Ovary (tissue), 9 donors: Measurements from ENCODE around the gene AAR2. TPM values are rescaled to one million over a fixed set of nuclear protein-coding genes. Genes with fewer than 3 reads are reported as not detected.

Experiments used
- DNase-seq, 5 donors: peaks; one replicate each; pipeline ENCODE4 v3.0.0-alpha.2; 2019 to 2020
- H3K27ac ChIP-seq, 2 donors: fragments of 200-600 bp; one replicate each; pipeline versions ENCODE4 v1.5.1 to v1.8.0; 2019 to 2022
- H3K27me3 ChIP-seq: fragments of 200-600 bp; one replicate; pipeline ENCODE4 v1.8.0; 2022
- H3K36me3 ChIP-seq: fragments of 200-600 bp; sonication (generic); one replicate; pipeline ENCODE4 v1.5.1; 2019
- H3K4me1 ChIP-seq: one replicate; pipeline ENCODE4 v1.8.1; 2013; ENCODE audit warnings: mild to moderate bottlenecking, moderate library complexity; ENCODE audit not compliant: insufficient read depth
- H3K4me3 ChIP-seq: fragments of 200-600 bp; sonication (generic); one replicate; pipeline ENCODE4 v1.5.1; 2017
- H3K9me3 ChIP-seq, 2 donors: fragments of 200-600 bp in 1 of 2; sonication (generic) in 1 of 2; one replicate each; pipeline versions ENCODE4 v1.5.1 to v1.8.1; 2013 to 2019; ENCODE audit warnings: mild to moderate bottlenecking in 1 of 2, moderate library complexity in 1 of 2
- CTCF ChIP-seq, 3 donors: fragments of 450-650 bp in 2 of 3; fragments of 200-600 bp in 1 of 3; IDR thresholded peaks; one replicate each; pipeline versions ENCODE4 v1.5.1 to v1.8.0; 2016 to 2022; ENCODE audit warnings: antibody characterized with exemption in 3 of 3, mild to moderate bottlenecking in 1 of 3
- EP300 ChIP-seq: sonication (generic); formaldehyde crosslinking; IDR thresholded peaks from one replicate; pipeline ENCODE4 v1.6.1; 2017; ENCODE audit warnings: antibody characterized with exemption
- POLR2A ChIP-seq: fragments of 450-650 bp; IDR thresholded peaks from one replicate; pipeline ENCODE4 v1.6.1; 2017; ENCODE audit warnings: antibody characterized with exemption, mild to moderate bottlenecking, moderate library complexity
- WGBS, 3 donors: extraction: QIAGEN DNeasy Blood & Tissue Kit in 1 of 3; methylation state at CpG; one replicate each; pipeline versions ENCODE4 v1.1.5 to v1.1.7; 2013 to 2017; 5-methylcytosine and 5-hydroxymethylcytosine counted together
- intact Hi-C, 4 donors: fragments of 100-400 bp; cut with DNase I; formaldehyde crosslinking; loops; one replicate each; pipeline versions ENCODE4 v1.11.0 to v1.15.1; 2022 to 2023
- polyA plus RNA-seq, 2 donors: library from polyadenylated mRNA; stranded (reverse); fragments of 200-250 nt in 1 of 2; fragments of 350-450 nt in 1 of 2; fragmentation: Illumina TruSeq in 1 of 2; extraction: RNeasy Lipid Tissue Mini Kit (QIAGEN cat#74804) in 1 of 2; gene quantifications; one replicate each; pipeline ENCODE4 v1.2.3, GENCODE V29; 2013 to 2014
- total RNA-seq, 7 donors: library from RNA; depleted of rRNA in 2 of 7; stranded (reverse); fragments of >200 nt in 2 of 7; fragmentation: NEBNext Ultra II Directional in 3 of 7; extraction: Animal tissue kit (Norgen Biotek cat#: 25700) in 3 of 7; gene quantifications; one replicate each; pipeline versions ENCODE4 v1.1.0 to v1.2.4, GENCODE V29; 2016 to 2023
- donor health status: DM: no; HTN: no; CAD: no; lungs with moderate emphysema.
- donor health status: DM: no; HTN: no; CAD: no.
- donor health status: Bipolar disorder and iron deficiency.
- donor health status: DM: yes; HTN: yes; CAD: no.
- donor health status: DM: no; HTN: no; CAD: no.
- donor health status: DM: yes; HTN: yes; CAD: no.

Gene AAR2
- total and polyA plus RNA-seq, 9 donors = 19.7 to 40.2 (median 26.6) TPM

DNA sequence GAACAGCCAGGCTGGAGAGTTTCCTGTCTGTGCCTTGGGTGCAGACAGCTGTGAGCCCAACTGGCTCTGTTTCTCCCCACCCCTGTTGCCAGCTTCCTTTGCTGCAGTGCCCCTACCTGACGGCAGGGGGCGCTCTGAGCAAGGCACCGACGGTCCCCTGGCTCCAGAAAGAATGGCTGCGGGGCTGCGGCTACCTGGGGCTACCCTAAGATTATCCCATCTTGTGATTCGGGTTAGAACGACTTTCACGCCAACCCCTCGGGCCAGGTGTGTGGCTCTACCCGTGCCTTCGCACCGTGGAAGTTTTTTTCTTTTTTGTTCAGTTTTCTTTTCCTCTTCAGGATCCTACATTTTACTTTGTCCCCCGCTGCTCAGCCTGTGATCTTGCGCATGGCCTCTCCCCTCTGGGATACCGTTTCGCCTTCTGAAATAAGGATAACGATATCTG, 33.4 kb upstream of the AAR2 start:
- H3K27ac ChIP-seq = no peak overlapping the region
- H3K9me3 ChIP-seq = no peaks in the 10 kb centered on the region
- no peaks in the 10 kb centered on the region for H3K4me1 ChIP-seq
- no peaks in the 10 kb centered on the region for H3K36me3 ChIP-seq
- no peak overlapping the region for H3K4me3 ChIP-seq
- WGBS, 3 donors = 42 to 46% (median 42%) methylated on average over 18 of the region's 18 CpGs
- no peak for TF ChIP-seq POLR2A
- TF ChIP-seq CTCF (IDR thresholded peaks at IDR 0.05) = peak; percentile 70 to 85 (median 77)
- intact Hi-C loops = loop anchor here in 2 of 4 donors (5.0 to 10.0 kb wide), 5 partner anchors 232 to 662 kb away; partner anchors contain the start of gene RAB5IF (in 1 of the 2)
- H3K27me3 ChIP-seq = no peaks in the 10 kb centered on the region
- DNase-seq = peak; percentile 53 to 84 (median 75)

DNA sequence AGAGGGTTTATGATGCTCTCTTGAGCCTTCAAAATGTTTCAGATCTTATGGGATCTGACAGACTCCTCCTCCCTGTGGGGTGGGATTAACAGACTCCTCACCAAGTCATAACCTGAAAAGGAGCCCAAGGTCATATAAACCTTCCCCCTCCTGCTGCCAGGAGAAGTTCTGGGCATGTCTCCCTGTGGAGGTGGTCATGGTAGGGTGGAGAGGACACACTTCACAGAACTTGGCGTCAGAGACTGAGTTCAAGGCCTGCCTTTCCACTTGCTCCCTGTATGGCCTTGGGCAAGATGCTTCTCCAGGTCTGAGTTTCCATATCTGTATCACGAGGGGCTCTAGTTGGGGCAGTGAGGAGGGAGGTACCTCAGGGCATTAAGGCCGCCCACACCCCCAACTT, 32.4 kb upstream of the AAR2 start:
- Histone ChIP-seq H3K27ac (no peak overlapping the region), H3K4me3 (no peak overlapping the region), H3K4me1 (no peaks in the 10 kb centered on the region), H3K9me3 (no peaks in the 10 kb centered on the region), H3K27me3 (no peaks in the 10 kb centered on the region), H3K36me3 (no peaks in the 10 kb centered on the region)
- 55 to 61% (median 60%) methylated on average over 3 of the region's 3 CpGs for WGBS, 3 donors
- no peak for DNase-seq
- TF ChIP-seq EP300 = no peak
- TF ChIP-seq CTCF (IDR thresholded peaks at IDR 0.05) = no peak
- TF ChIP-seq POLR2A = no peak
- intact Hi-C loops = loop anchor here in 2 of 4 donors (5.0 to 10.0 kb wide), 5 partner anchors 231 to 661 kb away; partner anchors contain the start of gene RAB5IF (in 1 of the 2)

- no peak overlapping the region for H3K27ac ChIP-seq
Measured at GRCh38 chr20:36205026-36205425, 31.3 kb upstream of the AAR2 start.

DNA sequence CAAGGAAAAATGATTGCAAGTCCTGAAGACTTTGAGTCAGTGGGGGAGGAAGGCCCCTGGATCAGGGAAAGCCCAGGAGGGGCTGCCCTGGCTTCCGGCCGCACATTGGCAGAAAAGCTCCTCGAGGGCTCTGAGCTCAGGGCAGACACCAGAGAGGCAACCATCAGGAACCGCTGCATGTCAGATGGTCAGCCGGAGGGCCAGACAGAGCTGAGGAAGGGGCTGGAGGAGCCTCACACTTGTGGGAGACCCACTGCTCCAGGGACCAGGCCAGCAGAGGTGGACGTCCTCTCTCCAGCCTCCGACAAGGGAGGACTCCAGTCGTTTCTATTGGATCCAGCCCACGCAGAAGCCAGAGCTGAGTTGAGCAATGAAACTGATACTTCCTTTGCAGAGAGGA, 30.2 kb upstream of the AAR2 start:
- Histone ChIP-seq H3K9me3 (no peaks in the 10 kb centered on the region), H3K4me1 (no peaks in the 10 kb centered on the region), H3K36me3 (no peaks in the 10 kb centered on the region), H3K27me3 (no peaks in the 10 kb centered on the region), H3K4me3 (no peak overlapping the region), H3K27ac (no peak overlapping the region)
- no peak for TF ChIP-seq CTCF (IDR thresholded peaks at IDR 0.05)
- TF ChIP-seq EP300 = no peak
- no peak for TF ChIP-seq POLR2A
- intact Hi-C loops = loop anchor here in 3 of 4 donors (5.0 to 10.0 kb wide), 5 partner anchors 229 to 659 kb away; partner anchors contain the start of gene RAB5IF (in 1 of the 3)
- WGBS, 3 donors = 86 to 90% (median 87%) methylated on average over 9 of the region's 9 CpGs
- no peak for DNase-seq

More at GRCh38 chr20:36205026-36205425, 31.3 kb upstream of the AAR2 start:
- no peak overlapping the region for H3K4me3 ChIP-seq
- H3K27me3 ChIP-seq = no peaks in the 10 kb centered on the region
- no peaks in the 10 kb centered on the region for H3K36me3 ChIP-seq
- intact Hi-C loops = loop anchor here in 3 of 4 donors (5.0 to 10.0 kb wide), 5 partner anchors 230 to 660 kb away; partner anchors contain the start of gene RAB5IF (in 1 of the 3)
- 88 to 96% (median 89%) methylated on average over 3 of the region's 3 CpGs for WGBS, 3 donors
- H3K4me1 ChIP-seq = no peaks in the 10 kb centered on the region
- TF ChIP-seq POLR2A (no peak), CTCF (IDR thresholded peaks at IDR 0.05) (no peak), EP300 (no peak)
- H3K9me3 ChIP-seq = no peaks in the 10 kb centered on the region
- no peak for DNase-seq
